KMS-11 (cell line): ENCODE measurements around the gene NINJ2.
A peak's percentile ranks its signal among the peaks of the same experiment; 100 is the strongest.

Source experiments
- H2AFZ ChIP-seq: fragments of 200-600 bp; sonication (generic); 2 replicates; pipeline ENCODE4 v1.6.1; 2016; ENCODE audit warnings: antibody characterized with exemption, mixed run types, low read depth
- H3K27ac ChIP-seq: fragments of 200-600 bp; sonication (generic); 2 replicates; pipeline ENCODE4 v1.6.1; 2016; ENCODE audit warnings: mild to moderate bottlenecking, mixed run types
- H3K27me3 ChIP-seq: fragments of 200-600 bp; sonication (generic); 2 replicates; pipeline ENCODE4 v1.6.1; 2017; ENCODE audit warnings: mild to moderate bottlenecking, low read depth, mixed run types, moderate library complexity; ENCODE audit not compliant: insufficient read depth
- H3K36me3 ChIP-seq: fragments of 200-600 bp; sonication (generic); 2 replicates; pipeline ENCODE4 v1.6.1; 2017; ENCODE audit warnings: mild to moderate bottlenecking, mixed run types; ENCODE audit not compliant: insufficient read depth
- H3K4me1 ChIP-seq: fragments of 200-600 bp; sonication (generic); 2 replicates; pipeline ENCODE4 v1.6.1; 2016; ENCODE audit warnings: mild to moderate bottlenecking, low read depth, mixed run types; ENCODE audit not compliant: poor library complexity, severe bottlenecking
- H3K4me2 ChIP-seq: fragments of 200-600 bp; sonication (generic); 2 replicates; pipeline ENCODE4 v1.7.0; 2016; ENCODE audit warnings: mild to moderate bottlenecking, mixed run types
- H3K4me3 ChIP-seq: fragments of 200-600 bp; sonication (generic); IDR thresholded peaks from 2 replicates; pipeline ENCODE4 v1.6.1; 2017; ENCODE audit warnings: low read depth, low read length, mixed read lengths; ENCODE audit not compliant: insufficient read depth
- H3K79me2 ChIP-seq: fragments of 200-600 bp; sonication (generic); 2 replicates; pipeline ENCODE4 v1.6.1; 2016; ENCODE audit warnings: low read depth, mixed run types; ENCODE audit not compliant: insufficient read depth
- H3K9ac ChIP-seq: fragments of 200-600 bp; sonication (generic); 2 replicates; pipeline ENCODE4 v1.6.1; 2016; ENCODE audit warnings: mild to moderate bottlenecking, mixed run types
- H4K20me1 ChIP-seq: fragments of 200-600 bp; sonication (generic); 2 replicates; pipeline ENCODE4 v1.6.1; 2016; ENCODE audit warnings: mild to moderate bottlenecking, mixed run types; ENCODE audit not compliant: insufficient read depth
- TF ChIP-seq, protein P1 (sequence below): fragments of 200-600 bp; sonication (generic); conservative IDR thresholded peaks from 2 replicates; pipeline ENCODE4 v1.6.1; 2017; ENCODE audit warnings: low read depth, mild to moderate bottlenecking, antibody characterized with exemption, low read length, moderate library complexity, mixed read lengths

NINJ2 gene

GRCh38 chr12:675562-675961 is 12.3 kb upstream of the NINJ2 start:
- Histone ChIP-seq H3K36me3 (no peaks in the 10 kb centered on the region), H3K4me2 (no peak overlapping the region), H3K9ac (no peak overlapping the region), H3K27ac (no peak overlapping the region), H3K4me1 (peaks cover 15% of the 10 kb centered on the region), H2AFZ (no peak overlapping the region), H3K79me2 (no peaks in the 10 kb centered on the region), H3K4me3 (no peak overlapping the region), H4K20me1 (no peaks in the 10 kb centered on the region), H3K27me3 (no peaks in the 10 kb centered on the region)
- TF ChIP-seq, protein P1, sequence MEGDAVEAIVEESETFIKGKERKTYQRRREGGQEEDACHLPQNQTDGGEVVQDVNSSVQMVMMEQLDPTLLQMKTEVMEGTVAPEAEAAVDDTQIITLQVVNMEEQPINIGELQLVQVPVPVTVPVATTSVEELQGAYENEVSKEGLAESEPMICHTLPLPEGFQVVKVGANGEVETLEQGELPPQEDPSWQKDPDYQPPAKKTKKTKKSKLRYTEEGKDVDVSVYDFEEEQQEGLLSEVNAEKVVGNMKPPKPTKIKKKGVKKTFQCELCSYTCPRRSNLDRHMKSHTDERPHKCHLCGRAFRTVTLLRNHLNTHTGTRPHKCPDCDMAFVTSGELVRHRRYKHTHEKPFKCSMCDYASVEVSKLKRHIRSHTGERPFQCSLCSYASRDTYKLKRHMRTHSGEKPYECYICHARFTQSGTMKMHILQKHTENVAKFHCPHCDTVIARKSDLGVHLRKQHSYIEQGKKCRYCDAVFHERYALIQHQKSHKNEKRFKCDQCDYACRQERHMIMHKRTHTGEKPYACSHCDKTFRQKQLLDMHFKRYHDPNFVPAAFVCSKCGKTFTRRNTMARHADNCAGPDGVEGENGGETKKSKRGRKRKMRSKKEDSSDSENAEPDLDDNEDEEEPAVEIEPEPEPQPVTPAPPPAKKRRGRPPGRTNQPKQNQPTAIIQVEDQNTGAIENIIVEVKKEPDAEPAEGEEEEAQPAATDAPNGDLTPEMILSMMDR = no peak

DNA sequence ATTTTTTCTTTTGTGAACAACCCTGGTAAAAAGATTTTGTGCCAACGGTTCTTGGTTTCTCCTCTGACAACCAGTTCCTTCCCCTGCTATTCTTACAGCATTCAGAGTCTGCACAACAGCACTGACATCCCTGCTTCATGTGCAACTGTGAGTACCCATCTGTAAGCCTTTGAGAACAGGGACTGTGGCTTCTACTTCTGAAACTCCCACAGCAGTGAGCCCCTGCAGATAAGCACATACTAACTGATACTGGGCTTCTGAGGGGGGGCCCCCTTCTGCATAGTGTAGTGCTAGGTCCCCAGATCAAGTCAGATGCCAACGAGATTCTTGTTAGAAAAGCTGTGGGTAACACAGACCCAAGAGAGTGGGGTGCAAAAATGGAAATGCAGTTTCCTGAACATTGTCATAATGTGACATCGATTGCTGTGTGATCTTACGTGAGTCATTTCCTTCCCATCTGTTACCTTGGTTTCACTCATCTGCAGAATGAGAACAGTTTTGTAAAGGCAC is 11.1 kb upstream of the NINJ2 start:
- H3K4me2 ChIP-seq = no peak overlapping the region; the same call in 1 of the 2 replicates
- H3K36me3 ChIP-seq = no peaks in the 10 kb centered on the region
- H3K4me1 ChIP-seq = peaks cover 15% of the 10 kb centered on the region
- TF ChIP-seq, protein P1 = no peak
- H3K27me3 ChIP-seq = no peaks in the 10 kb centered on the region
- no peak overlapping the region for H3K9ac ChIP-seq
- peak overlapping the region; percentile 3; the same call in 1 of the 2 replicates for H2AFZ ChIP-seq
- no peaks in the 10 kb centered on the region for H3K79me2 ChIP-seq
- H3K27ac ChIP-seq = no peak overlapping the region; the same call in 1 of the 2 replicates
- H4K20me1 ChIP-seq = no peaks in the 10 kb centered on the region
- H3K4me3 ChIP-seq = no peak overlapping the region

DNA sequence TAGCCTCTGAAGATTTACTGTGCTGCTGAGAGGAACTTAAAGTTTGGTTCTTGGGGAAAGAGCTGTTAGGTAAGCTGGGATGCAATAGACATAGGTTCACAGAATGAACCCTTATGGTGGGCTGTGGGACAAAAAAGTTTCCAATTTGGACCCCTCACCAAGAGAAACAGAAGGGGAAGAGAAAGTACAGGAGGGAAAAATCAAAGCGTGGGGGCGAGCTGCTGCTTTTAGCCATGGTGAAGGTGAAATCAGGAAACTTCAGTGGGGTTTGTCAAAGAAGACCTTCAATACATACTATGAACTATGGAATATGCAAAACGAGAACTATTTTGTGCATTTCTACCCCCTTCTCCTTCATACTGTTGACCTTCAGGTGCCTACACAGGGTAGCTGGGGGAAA is 10.6 kb upstream of the NINJ2 start:
- TF ChIP-seq, protein P1 = no peak
- H3K36me3 ChIP-seq = no peaks in the 10 kb centered on the region
- no peak overlapping the region for H3K9ac ChIP-seq
- no peak overlapping the region for H3K4me3 ChIP-seq
- H4K20me1 ChIP-seq = no peaks in the 10 kb centered on the region
- no peaks in the 10 kb centered on the region for H3K79me2 ChIP-seq
- H3K27me3 ChIP-seq = no peaks in the 10 kb centered on the region
- H3K4me2 ChIP-seq = no peak overlapping the region; the same call in 1 of the 2 replicates
- H3K27ac ChIP-seq = no peak overlapping the region
- H3K4me1 ChIP-seq = peaks cover 15% of the 10 kb centered on the region
- H2AFZ ChIP-seq = peak overlapping the region; percentile 3; the same call in 1 of the 2 replicates

- Histone ChIP-seq H3K9ac (no peak overlapping the region), H3K36me3 (no peaks in the 10 kb centered on the region), H2AFZ (no peak overlapping the region), H3K27ac (no peak overlapping the region), H3K4me2 (no peak overlapping the region), H4K20me1 (no peaks in the 10 kb centered on the region), H3K79me2 (no peaks in the 10 kb centered on the region), H3K4me3 (no peak overlapping the region), H3K4me1 (peaks cover 28% of the 10 kb centered on the region), H3K27me3 (no peaks in the 10 kb centered on the region)
- TF ChIP-seq, protein P1 = no peak
These were observed 6.3 kb upstream of the NINJ2 start for GRCh38 chr12:669576-669945.
